GM23338 (cell line): ENCODE data around the gene ADRA1B. TPM values are rescaled to one million over a fixed set of nuclear protein-coding genes. Genes with fewer than 3 reads are reported as not detected.

Experiments used
- ATAC-seq: fragments of 200-7000 bp; cut with Tn5 transposase; 3 replicates; pipeline ENCODE4 v1.9.1; 2020
- DNase-seq: peaks from one replicate; pipeline ENCODE4 v3.0.0-alpha.2; 2015; ENCODE audit warnings: low spot score
- H2AFZ ChIP-seq: fragments of 200-600 bp; sonication (generic); 2 replicates; pipeline ENCODE4 v1.8.0; 2016; ENCODE audit warnings: antibody characterized with exemption, mild to moderate bottlenecking, moderate library complexity
- H3F3A ChIP-seq: fragments of 200-600 bp; sonication (generic); replicated peaks from 2 replicates; pipeline ENCODE4 v1.8.0; 2017; ENCODE audit warnings: antibody characterized with exemption, mixed run types, low read depth
- H3K27ac ChIP-seq: fragments of 200-600 bp; sonication (generic); 2 replicates; pipeline ENCODE4 v1.6.1; 2016; ENCODE audit warnings: low read depth
- H3K27me3 ChIP-seq: fragments of 200-600 bp; sonication (generic); 2 replicates; pipeline ENCODE4 v1.8.0; 2016; ENCODE audit warnings: mild to moderate bottlenecking, mixed run types, moderate library complexity; ENCODE audit not compliant: insufficient read depth
- H3K36me3 ChIP-seq: fragments of 200-600 bp; sonication (generic); 2 replicates; pipeline ENCODE4 v1.8.0; 2016; ENCODE audit warnings: mild to moderate bottlenecking; ENCODE audit not compliant: insufficient read depth
- H3K4me1 ChIP-seq: fragments of 200-600 bp; sonication (generic); 2 replicates; pipeline ENCODE4 v1.8.0; 2016; ENCODE audit warnings: mild to moderate bottlenecking, moderate library complexity; ENCODE audit not compliant: insufficient read depth
- H3K4me2 ChIP-seq: fragments of 200-600 bp; sonication (generic); 2 replicates; pipeline ENCODE4 v1.7.1; 2017; ENCODE audit warnings: mixed run types
- H3K4me3 ChIP-seq: fragments of 200-600 bp; sonication (generic); 2 replicates; pipeline ENCODE4 v1.6.1; 2016; ENCODE audit warnings: mixed run types
- H3K79me2 ChIP-seq: fragments of 200-600 bp; sonication (generic); replicated peaks from 2 replicates; pipeline ENCODE4 v1.8.0; 2017; ENCODE audit warnings: mild to moderate bottlenecking; ENCODE audit not compliant: insufficient read depth
- H3K9me2 ChIP-seq: fragments of 200-600 bp; sonication (generic); 2 replicates; pipeline ENCODE4 v1.8.0; 2017; ENCODE audit not compliant: insufficient read depth
- H4K20me1 ChIP-seq: fragments of 200-600 bp; sonication (generic); replicated peaks from 2 replicates; pipeline ENCODE4 v1.8.0; 2017; ENCODE audit warnings: mild to moderate bottlenecking; ENCODE audit not compliant: insufficient read depth
- H3K27ac Mint-ChIP-seq: 2 replicates; pipeline ENCODE4 v1.8.0; 2020; ENCODE audit warnings: inconsistent platforms, mild to moderate bottlenecking, moderate library complexity, mixed read lengths
- H3K27me3 Mint-ChIP-seq: 3 replicates; pipeline ENCODE4 v1.8.0; 2022; ENCODE audit warnings: low read depth, mild to moderate bottlenecking, moderate library complexity, mixed read lengths, inconsistent platforms; ENCODE audit not compliant: insufficient read depth, poor library complexity
- H3K36me3 Mint-ChIP-seq: 3 replicates; pipeline ENCODE4 v1.8.0; 2021; ENCODE audit warnings: low read depth, mild to moderate bottlenecking, inconsistent platforms, moderate library complexity, mixed read lengths
- H3K4me1 Mint-ChIP-seq: 3 replicates; pipeline ENCODE4 v1.8.0; 2020; ENCODE audit warnings: mild to moderate bottlenecking, inconsistent platforms, mixed read lengths
- H3K4me3 Mint-ChIP-seq: 3 replicates; pipeline ENCODE4 v1.8.0; 2021; ENCODE audit warnings: moderate library complexity, mild to moderate bottlenecking, inconsistent platforms, mixed read lengths
- H3K9me3 Mint-ChIP-seq: 3 replicates; pipeline ENCODE4 v1.8.0; 2020; ENCODE audit warnings: moderate library complexity, mild to moderate bottlenecking, inconsistent platforms, mixed read lengths
- CREB1 ChIP-seq: fragments of 250-450 bp; sonication (Bioruptor Pico); IDR thresholded peaks from 2 replicates; pipeline ENCODE4 v1.5.0; 2020; ENCODE audit warnings: low read depth, mild to moderate bottlenecking, moderate library complexity
- EZH2 ChIP-seq: fragments of 200-600 bp; sonication (generic); IDR thresholded peaks from one replicate; pipeline ENCODE4 v1.8.0; 2017; ENCODE audit warnings: antibody characterized with exemption, mild to moderate bottlenecking, low read depth; ENCODE audit not compliant: unreplicated experiment
- EZH2phosphoT487 ChIP-seq: fragments of 200-600 bp; sonication (generic); IDR thresholded peaks from one replicate; pipeline ENCODE4 v1.8.1; 2018; ENCODE audit warnings: antibody characterized with exemption; ENCODE audit not compliant: unreplicated experiment
- JUNB ChIP-seq: IDR thresholded peaks from one replicate; pipeline ENCODE4 v1.6.1; 2016; ENCODE audit warnings: antibody characterized with exemption; ENCODE audit not compliant: unreplicated experiment
- NANOG ChIP-seq: IDR thresholded peaks from 2 replicates; pipeline ENCODE4 v1.6.1; 2016; ENCODE audit warnings: antibody characterized with exemption, borderline replicate concordance
- POLR2AphosphoS5 ChIP-seq: IDR thresholded peaks from 2 replicates; pipeline ENCODE4 v1.6.1; 2016; ENCODE audit warnings: antibody characterized with exemption, low read depth
- REST ChIP-seq: IDR thresholded peaks from one replicate; pipeline ENCODE4 v1.6.1; 2018; ENCODE audit warnings: antibody characterized with exemption; ENCODE audit not compliant: unreplicated experiment
- STAT1 ChIP-seq: IDR thresholded peaks from one replicate; pipeline ENCODE4 v1.6.1; 2016; ENCODE audit warnings: antibody characterized with exemption; ENCODE audit not compliant: unreplicated experiment
- ZNF114 ChIP-seq: fragments of 250-450 bp; sonication (Bioruptor Pico); IDR thresholded peaks from 2 replicates; pipeline ENCODE4 v1.5.0; 2020; ENCODE audit warnings: mild to moderate bottlenecking, moderate library complexity
- ZNF331 ChIP-seq: fragments of 250-450 bp; sonication (Bioruptor Pico); IDR thresholded peaks from 2 replicates; pipeline ENCODE4 v1.5.0; 2020; ENCODE audit warnings: low read depth, mild to moderate bottlenecking, moderate library complexity
- ZNF462 ChIP-seq: fragments of 250-450 bp; sonication (Bioruptor Pico); IDR thresholded peaks from 2 replicates; pipeline ENCODE4 v1.5.0; 2020; ENCODE audit warnings: mild to moderate bottlenecking, moderate library complexity
- polyA plus RNA-seq: library from polyadenylated mRNA; unstranded; fragments of >200 nt; fragmentation: Nextera tagmentation; extraction: Ambion mirVana; gene quantifications from 2 replicates; pipeline ENCODE4 v1.2.1, GENCODE V29; 2016
- total RNA-seq: library from RNA; depleted of rRNA; stranded (reverse); fragments of >200 nt; shearing (Covaris generic); gene quantifications from 2 replicates; pipeline ENCODE4 v1.2.3, GENCODE V29; 2014
- TF ChIP-seq, protein P1 (sequence below), 2 experiments: fragments of 200-600 bp in 1 of 2; sonication (generic) in 1 of 2; conservative IDR thresholded peaks; 2 replicates each; pipeline versions ENCODE4 v1.5.1 to v1.6.1; 2016 to 2017; ENCODE audit warnings: antibody characterized with exemption in 2 of 2, low read depth in 2 of 2, mild to moderate bottlenecking in 2 of 2, moderate library complexity in 1 of 2

ADRA1B gene
- total and polyA plus RNA-seq, 2 experiments from 2014 or later = not detected

DNA sequence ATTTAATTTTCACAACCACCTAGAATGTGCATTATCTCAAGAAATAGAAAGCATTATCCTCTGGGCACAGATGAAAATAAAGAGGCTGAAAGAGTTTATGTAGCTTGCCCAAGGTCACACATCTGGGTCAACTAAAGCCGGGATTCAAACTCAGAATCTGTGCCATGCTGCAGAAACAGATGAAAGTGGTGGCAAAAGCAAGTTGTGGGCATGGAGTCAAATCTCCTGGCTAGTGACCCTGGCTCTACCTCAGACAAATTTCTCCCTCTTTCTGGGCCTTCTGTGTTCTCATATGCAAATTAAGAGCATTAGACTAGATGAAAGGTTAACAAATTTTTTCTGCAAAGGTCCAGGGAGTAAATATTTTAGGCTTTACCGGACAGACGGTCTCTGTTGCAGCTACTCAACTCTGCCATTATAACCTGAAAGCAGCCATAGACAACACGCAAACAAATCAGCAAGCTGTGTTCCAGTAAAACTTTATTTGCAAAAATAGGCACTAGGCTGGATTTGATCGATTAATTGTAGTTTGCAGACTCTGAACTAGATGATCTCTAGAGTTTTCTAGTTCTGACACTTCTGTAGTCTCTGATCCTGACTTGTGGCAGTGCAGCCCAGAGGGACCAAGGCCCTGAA lies 6.0 kb upstream of the ADRA1B start:
- Histone ChIP-seq H2AFZ (no peak overlapping the region; the same call in 1 of the 2 replicates), H3K9me2 (no peaks in the 10 kb centered on the region), H3K4me2 (no peak overlapping the region), H3K79me2 (no peaks in the 10 kb centered on the region), H3K4me3 (no peak overlapping the region), H3K36me3 (no peaks in the 10 kb centered on the region), H4K20me1 (no peaks in the 10 kb centered on the region), H3F3A (no peaks in the 10 kb centered on the region), H3K27me3 (peaks cover 12% of the 10 kb centered on the region), H3K27ac (no peak overlapping the region), H3K4me1 (peaks cover 12% of the 10 kb centered on the region)
- Mint-ChIP-seq H3K9me3 (no peaks in the 10 kb centered on the region), H3K27ac (no peak overlapping the region), H3K4me1 (peaks cover 14% of the 10 kb centered on the region), H3K36me3 (no peaks in the 10 kb centered on the region), H3K4me3 (no peak overlapping the region), H3K27me3 (peaks cover 5% of the 10 kb centered on the region)
- DNase-seq (no peak), ATAC-seq (no peak)
- no peak for TF ChIP-seq EZH2
- no peak for TF ChIP-seq EZH2phosphoT487
- TF ChIP-seq STAT1 = no peak
- no peak for TF ChIP-seq CREB1 (CRISPR knock-in tag)
- TF ChIP-seq JUNB = no peak
- TF ChIP-seq, protein P1, sequence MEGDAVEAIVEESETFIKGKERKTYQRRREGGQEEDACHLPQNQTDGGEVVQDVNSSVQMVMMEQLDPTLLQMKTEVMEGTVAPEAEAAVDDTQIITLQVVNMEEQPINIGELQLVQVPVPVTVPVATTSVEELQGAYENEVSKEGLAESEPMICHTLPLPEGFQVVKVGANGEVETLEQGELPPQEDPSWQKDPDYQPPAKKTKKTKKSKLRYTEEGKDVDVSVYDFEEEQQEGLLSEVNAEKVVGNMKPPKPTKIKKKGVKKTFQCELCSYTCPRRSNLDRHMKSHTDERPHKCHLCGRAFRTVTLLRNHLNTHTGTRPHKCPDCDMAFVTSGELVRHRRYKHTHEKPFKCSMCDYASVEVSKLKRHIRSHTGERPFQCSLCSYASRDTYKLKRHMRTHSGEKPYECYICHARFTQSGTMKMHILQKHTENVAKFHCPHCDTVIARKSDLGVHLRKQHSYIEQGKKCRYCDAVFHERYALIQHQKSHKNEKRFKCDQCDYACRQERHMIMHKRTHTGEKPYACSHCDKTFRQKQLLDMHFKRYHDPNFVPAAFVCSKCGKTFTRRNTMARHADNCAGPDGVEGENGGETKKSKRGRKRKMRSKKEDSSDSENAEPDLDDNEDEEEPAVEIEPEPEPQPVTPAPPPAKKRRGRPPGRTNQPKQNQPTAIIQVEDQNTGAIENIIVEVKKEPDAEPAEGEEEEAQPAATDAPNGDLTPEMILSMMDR (conservative IDR thresholded peaks at IDR 0.05; ENCODE audit: low read depth in 2 of 2) = no peak
- TF ChIP-seq POLR2AphosphoS5 = no peak
- TF ChIP-seq ZNF114 = no peak
- TF ChIP-seq REST = no peak
- no peak for TF ChIP-seq ZNF462
- no peak for TF ChIP-seq ZNF331 (CRISPR knock-in tag)
- no peak for TF ChIP-seq NANOG
